Raji (cell line): ENCODE data around the gene ACOX3.

Experiments used
- POLR2A ChIP-seq: IDR thresholded peaks from 2 replicates; pipeline ENCODE4 v1.6.1; 2011; ENCODE audit warnings: low read depth, low read length, control low read depth; ENCODE audit not compliant: insufficient read depth

ACOX3 gene

DNA sequence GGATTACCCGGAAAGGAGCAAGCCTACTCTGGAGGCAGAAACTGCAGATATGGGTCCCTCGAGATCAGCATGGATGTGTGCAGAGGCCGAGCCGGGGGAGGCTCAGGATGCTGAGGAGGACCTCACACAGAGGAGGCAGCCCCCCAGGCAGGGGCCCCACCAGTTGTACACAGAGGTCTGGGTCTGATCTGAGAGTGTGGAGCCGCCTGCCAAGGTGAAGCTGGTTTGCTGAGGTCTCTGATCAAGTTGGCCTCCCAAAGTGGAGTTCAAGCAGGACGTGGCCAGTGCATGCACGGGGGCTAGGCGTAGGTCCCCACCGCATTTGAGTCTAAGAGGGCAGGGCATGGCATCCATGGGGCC lies 35.0 kb downstream of the ACOX3 start:
- TF ChIP-seq POLR2A = no peak

DNA sequence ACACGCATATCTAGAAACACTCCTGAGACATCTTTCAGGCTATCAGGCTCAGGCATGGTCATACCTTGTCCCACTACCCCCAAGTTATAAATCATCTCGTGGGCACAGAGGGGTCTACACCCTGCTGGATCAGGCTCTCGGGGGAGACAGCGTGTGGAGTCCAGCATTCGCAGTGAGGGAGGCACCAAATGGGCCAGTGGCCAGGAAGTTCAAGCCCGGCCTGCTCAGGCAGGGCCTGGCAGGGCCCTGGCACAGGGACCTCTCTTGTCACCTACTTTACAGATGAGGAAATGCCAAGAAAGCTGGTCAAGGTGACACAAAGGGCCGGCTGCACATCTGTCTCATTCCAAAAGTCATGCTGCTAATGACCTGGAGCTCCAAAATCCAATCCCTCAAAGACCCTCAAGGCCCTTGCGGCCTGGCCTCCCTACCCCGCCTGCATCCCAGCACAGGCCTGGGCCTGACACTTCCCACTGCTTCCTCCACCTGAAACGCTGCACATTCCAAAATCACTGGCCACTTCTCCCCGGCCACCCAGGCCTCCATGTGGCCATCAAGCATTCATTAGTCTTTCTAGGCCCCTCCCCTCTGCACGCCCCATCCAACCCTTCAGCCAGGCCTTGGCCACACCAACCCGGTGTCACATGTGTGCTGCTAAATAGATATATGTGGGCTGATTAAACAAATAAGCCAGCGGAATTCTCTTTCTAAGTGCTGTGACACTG lies 35.6 kb downstream of the ACOX3 start:
- no peak for TF ChIP-seq POLR2A

DNA sequence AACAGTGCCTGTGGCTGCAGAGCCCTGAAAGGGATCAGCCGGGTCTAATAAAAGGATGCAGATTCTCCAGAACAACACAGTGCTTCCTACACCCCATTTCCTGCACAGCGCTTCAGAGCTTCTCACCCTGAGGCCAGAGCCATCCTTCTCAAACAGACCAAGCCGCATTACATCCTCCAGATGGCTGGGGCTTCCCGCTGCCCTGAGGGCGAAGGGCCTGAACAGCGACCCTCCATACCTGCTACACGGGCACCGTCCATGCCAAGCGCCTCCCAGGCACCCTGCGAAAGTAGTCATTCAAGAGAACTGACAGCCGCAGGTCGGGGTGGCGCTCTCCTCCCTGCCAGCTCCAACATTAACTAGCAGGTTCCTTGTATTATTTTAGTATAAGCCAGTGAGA lies 36.5 kb downstream of the ACOX3 start:
- no peak for TF ChIP-seq POLR2A

DNA sequence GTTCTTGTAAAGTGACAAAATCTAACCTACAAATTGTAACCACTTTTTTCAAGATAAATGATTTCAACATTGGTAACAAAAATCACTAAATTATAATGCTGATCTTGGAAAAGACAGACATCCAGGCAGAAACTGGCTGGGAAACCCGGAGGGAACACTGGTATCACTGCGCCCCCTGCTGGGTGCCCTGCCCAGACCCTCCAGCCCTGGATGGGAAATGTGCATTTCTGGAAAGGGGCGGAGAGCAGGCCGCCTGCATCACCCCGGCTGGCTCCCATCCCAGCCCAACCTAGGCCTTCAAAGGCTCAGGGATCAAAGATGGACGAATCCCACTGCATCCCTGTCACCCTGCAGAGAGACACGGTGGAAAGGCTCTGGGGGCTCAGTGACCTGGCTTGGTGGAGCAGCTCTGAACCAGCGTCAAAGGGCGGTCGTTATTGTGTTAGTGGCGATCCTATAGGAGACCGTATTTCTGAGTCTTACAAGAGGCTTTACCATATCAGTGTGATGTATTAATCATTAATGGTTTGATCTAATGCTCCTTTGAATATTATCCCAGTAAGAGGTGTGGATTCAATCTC lies 37.3 kb downstream of the ACOX3 start:
- TF ChIP-seq POLR2A = no peak

DNA sequence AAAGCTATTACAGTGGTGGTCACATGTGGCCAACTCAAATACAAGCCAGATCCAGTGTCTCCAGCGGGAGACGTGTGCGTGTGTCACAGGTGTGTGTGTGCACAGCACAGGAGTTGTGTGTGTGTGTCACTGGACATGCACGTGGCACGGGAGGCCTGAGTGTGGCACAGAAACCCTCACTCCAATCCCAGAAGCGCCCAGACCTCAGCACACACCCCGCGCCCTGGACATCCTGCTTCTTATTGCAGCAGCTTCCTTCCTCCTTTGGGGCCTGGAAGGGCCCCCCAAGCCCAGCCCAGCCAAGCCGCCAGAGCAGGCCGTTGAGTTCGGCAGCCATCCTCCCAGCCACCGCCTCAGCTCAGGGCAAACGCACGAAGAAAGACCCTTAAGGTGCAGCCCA lies 37.9 kb downstream of the ACOX3 start:
- TF ChIP-seq POLR2A = no peak

DNA sequence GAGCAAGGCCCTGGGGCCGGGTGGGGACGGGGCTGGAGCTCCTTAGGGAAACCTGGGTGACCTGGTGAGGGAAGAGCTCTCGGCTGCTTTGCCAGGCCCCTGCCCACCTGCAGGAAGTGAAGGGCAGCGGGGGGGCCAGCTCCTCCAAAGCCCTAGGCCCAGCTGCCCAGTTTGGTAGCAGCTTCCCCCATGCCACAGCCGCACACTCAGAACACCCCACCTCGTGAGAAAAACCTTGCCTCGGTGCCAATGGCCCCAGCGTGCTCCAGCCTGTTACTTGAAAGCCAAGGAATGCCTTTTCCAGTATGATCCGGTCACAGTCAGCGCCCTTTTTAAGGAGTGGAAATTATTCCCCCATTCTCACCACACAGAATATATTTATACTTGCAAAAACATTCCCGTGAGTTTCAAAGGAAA lies 38.3 kb downstream of the ACOX3 start:
- TF ChIP-seq POLR2A = no peak

DNA sequence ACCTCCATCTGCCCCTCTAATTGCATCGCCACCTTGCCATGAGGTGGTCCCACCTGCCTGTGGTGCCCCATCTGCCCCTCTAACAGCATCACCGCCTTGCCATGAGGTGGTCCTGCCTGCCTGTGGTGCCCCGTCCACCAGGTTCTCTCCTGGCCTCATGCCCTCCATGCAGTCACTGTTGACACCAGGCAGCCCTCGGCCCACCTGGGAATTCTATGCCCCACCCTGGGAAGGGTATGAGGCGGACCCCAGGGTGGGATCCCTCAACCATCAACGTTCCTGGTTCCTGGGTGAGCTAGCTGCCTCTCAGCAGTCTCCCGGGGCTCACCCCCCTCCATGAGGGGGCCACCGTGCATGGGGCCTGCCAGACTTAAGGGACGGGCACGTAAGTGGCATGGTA lies 38.9 kb downstream of the ACOX3 start:
- no peak for TF ChIP-seq POLR2A

DNA sequence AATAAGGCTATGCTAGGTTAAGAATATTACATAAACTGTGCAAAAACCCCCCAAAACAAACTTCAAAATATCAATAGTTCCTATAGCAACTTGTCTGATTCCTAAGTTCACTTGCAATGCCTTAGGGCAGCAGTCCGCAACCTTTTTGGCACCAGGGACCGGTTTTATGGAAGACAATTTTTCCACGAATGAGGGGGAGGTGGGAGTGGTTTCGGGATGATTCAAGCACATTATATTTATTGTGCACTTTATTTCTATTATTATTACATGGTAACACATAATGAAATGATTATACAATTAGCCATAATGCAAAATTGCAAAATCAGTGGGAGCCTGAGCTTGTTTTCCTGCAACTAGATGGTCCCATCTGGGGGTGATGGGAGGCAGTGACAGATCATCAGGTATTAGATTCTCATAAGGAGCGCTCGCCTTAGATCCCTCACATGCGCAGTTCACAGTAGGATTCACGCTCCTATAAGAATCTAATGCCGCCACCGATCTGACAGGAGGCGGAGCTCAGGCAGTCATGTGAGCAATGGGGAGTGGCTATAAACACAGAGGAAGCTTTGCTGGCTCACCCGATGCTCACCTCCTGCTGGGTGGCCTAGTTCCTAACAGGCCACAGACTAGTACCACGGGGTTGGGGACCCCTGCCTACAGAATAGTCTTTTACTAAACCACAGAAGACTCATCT lies 39.7 kb downstream of the ACOX3 start:
- TF ChIP-seq POLR2A = no peak

DNA sequence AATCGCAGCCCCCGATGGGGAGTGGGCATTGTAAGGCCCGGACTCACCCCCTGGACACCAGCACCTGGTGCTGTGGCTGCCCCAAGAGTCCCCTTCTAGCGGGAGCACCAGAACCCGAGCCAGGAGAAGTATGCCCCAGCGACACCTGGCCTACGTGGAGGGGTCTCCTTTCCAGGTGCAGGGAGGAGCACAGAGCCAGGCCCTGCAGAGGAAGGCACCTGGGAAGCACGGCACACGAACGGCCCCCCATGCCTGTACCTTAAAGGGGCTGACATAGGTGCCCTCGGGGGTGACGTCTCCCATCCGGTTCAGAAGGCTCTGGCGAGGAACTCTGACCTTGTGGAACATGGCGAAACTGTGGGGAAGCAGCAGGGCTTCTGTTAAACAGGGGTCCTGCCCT lies 41.2 kb downstream of the ACOX3 start:
- TF ChIP-seq POLR2A = no peak

DNA sequence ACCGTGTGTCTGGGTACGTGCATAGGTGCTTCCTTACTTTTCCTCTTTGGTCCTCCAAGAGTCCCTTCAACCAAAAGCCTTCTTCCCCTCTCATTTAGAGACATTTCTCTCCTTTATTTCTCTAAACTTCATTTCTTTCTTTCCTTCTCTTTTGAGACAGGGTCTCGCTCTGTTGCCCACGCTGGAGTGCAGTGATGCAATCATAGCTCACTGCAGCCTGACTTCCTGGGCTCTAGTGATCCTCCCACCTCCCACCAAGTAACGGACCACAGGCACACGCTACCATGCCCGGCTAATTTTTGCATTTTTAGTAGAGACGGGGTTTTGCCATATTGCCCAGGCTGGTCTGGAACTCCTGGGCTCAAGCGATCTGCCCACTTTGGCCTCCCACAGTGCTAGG lies 42.2 kb downstream of the ACOX3 start:
- TF ChIP-seq POLR2A = no peak

DNA sequence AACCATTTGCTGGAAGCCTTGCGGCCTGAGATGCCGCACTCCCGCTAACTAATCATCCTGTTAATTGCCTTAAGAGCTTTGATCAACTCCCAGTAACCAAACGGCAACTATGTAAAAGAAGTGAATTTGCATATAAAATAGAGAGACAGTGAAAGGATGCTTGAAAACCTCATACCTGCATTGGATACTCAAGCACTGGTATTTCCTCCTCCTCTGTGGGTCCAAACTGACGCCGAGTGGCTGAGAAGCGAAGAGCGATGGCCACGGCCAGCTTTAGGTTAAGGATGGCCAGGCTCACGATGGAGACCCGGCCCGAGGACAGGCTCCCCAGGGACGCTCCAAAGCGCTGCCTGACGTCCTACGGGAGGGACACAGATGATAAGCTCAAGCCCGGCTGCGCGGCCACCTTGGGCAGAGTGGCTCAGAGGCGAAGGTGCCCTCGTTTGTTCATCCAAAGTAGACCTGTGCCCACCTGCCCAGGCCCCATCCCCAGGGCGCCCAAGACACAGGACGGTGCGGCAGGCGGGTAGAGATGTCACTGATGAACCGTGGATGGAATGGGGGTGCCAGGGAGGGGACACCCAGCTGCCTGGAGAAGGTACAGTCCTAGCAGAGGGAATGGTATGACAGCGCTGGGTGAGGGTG lies 43.6 kb downstream of the ACOX3 start:
- no peak for TF ChIP-seq POLR2A

DNA sequence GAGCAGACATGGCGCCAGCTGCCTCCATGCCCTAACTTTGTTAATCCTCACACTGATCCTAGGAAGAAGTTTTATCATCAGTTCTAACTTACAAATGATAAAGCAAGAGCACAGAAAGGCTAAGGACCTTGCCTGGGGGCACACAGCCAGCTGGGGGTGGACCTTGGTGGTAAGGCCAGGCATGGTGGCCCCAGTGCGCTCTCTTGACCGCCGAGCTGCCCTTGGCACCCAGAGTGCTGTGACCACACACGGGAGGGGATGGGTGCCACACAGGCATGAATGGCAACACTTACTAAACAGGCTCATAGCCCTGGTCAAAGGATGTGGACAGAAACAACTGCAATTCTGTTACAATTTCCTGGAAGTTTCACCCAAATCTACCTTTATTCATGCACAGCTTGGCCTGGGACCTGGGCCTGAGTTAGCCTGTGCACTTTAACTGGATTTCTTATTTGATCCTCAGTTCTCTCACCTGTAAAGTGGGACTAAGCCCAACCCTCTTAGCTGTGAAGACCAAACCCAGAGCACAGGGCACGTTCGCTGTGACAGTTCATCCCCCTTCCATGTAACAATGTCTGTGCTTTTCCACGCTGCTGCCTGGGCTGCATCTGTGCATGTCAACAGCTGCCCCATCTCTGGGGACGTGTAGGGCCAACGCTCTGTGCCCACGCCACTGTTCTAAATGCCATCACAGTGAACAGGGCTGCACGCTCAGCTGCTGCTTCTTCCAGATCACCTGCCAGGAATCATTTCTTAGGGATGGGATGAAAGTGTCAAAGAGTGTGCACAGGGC lies 44.8 kb downstream of the ACOX3 start:
- TF ChIP-seq POLR2A = no peak

DNA sequence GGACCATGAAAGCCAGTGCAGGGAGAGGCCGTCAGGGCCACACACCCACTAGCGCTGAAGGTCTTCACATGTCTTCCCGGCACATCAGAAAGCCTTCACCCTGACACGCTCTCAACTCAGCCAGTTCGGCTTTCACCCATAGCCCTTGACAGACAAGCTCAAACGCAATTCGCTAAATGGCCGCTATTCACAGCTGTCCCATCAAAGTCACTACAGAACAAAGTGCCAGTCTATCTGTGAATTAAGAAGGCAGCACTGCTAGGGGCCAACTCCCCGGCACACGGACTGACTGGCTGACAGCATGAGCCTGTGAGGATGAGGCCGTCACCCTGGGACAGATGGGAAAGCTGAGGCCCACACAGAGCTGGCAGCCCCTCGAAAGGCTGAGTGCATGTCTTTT lies 45.7 kb downstream of the ACOX3 start:
- no peak for TF ChIP-seq POLR2A

DNA sequence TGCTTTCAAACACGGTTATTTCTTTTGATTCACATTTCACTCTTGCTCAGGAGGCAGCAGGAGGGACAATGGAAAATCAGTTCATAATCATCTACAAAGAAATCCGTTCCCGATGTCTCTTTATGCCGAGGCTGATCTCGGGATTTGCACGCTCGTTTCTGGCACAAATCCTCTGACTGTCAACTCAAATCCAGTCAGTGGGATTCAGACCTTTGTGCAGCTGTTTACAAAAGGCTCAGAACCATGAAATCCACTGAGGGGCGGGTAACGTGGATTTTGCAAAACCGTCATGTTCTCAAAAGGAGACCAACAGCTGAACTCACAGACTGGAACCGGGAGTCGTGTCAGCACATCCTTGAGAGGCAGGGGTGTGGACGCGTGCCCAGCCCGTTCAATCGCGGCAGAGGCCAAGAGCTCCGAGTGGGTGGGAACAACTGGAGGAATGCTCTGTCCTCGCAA lies 46.4 kb downstream of the ACOX3 start:
- no peak for TF ChIP-seq POLR2A

DNA sequence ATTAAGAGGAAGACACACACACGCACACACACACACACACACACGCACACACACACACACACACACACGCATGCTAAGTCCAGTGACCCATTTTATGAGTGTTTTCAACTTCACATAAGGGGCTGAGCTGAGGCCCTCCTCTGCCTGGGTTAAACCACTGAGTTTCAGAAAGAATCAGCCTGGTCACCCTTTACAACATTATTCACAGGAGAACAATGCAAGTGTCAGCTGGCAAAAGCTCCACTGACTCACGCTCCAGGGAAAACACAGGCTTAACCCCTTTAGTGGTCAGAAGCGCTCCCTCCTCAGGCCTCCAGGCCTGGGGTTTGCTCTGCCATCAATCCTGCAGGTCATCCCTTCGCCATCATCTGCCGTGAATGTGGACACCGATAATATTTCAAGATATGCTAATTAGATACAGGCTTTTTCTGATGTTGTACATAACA lies 46.9 kb downstream of the ACOX3 start:
- TF ChIP-seq POLR2A = no peak
